Peyer's patch (tissue), 4 donors: ENCODE measurements around the gene NAA25.

Source experiments
- CTCF ChIP-seq, 6 experiments: fragments of 450-650 bp in 4 of 6; fragments of 200-600 bp in 2 of 6; sonication (generic) in 1 of 6; IDR thresholded peaks; one replicate each; pipeline ENCODE4 v1.5.1; 2017 to 2019; ENCODE audit warnings: antibody characterized with exemption in 6 of 6, mild to moderate bottlenecking in 3 of 6, moderate library complexity in 1 of 6
- POLR2A ChIP-seq, 2 donors: fragments of 450-650 bp; IDR thresholded peaks; one replicate each; pipeline ENCODE4 v1.5.1; 2017; ENCODE audit warnings: antibody characterized with exemption in 2 of 2, mild to moderate bottlenecking in 2 of 2, moderate library complexity in 2 of 2

- TF ChIP-seq CTCF (IDR thresholded peaks at IDR 0.05) (no peak), POLR2A (IDR thresholded peaks at IDR 0.05) (no peak)
These were observed 107.8 kb downstream of the NAA25 start for GRCh38 chr12:112000820-112001219.
